Ishikawa (cell line): ENCODE measurements around the gene PRUNE2.

Experiments used
- CREB1 ChIP-seq: IDR thresholded peaks from 2 replicates; pipeline ENCODE4 v1.6.1; 2012; ENCODE audit warnings: low read depth
- RAD21 ChIP-seq: IDR thresholded peaks from 2 replicates; pipeline ENCODE4 v1.6.1; 2012; ENCODE audit warnings: low read depth
- YY1 ChIP-seq: IDR thresholded peaks from 2 replicates; pipeline ENCODE4 v1.6.1; 2012; ENCODE audit warnings: low read depth
- ZBTB7A ChIP-seq: IDR thresholded peaks from 2 replicates; pipeline ENCODE4 v1.6.1; 2012; ENCODE audit warnings: low read depth
- TF ChIP-seq, protein P1 (sequence below): IDR thresholded peaks from 2 replicates; pipeline ENCODE4 v1.6.1; 2012; ENCODE audit warnings: low read depth, mild to moderate bottlenecking
- TF ChIP-seq, protein P2 (sequence below): IDR thresholded peaks from 2 replicates; pipeline ENCODE4 v1.6.1; 2012

DNA sequence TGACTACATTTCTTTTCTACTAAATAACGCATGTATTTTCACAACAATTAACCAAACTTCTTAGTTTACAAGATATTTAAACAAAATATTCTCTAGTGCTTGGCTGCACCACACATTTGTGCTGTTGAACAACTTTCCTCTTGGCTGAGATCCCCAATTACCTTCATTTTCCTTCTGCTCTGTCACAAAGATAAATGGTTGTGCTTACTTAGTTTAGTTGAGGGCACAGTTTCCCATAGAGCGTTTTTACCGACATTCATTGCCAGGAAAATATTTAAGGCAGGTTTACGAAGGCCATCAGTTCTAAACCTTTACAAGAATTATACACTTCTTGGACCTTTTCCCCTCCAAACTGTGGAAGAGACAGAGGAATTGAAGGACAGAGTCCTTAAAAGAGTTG is 60.7 kb downstream of the PRUNE2 start:
- no peak for TF ChIP-seq YY1
- TF ChIP-seq ZBTB7A, result no peak
- no peak for TF ChIP-seq RAD21
- TF ChIP-seq, protein P1, sequence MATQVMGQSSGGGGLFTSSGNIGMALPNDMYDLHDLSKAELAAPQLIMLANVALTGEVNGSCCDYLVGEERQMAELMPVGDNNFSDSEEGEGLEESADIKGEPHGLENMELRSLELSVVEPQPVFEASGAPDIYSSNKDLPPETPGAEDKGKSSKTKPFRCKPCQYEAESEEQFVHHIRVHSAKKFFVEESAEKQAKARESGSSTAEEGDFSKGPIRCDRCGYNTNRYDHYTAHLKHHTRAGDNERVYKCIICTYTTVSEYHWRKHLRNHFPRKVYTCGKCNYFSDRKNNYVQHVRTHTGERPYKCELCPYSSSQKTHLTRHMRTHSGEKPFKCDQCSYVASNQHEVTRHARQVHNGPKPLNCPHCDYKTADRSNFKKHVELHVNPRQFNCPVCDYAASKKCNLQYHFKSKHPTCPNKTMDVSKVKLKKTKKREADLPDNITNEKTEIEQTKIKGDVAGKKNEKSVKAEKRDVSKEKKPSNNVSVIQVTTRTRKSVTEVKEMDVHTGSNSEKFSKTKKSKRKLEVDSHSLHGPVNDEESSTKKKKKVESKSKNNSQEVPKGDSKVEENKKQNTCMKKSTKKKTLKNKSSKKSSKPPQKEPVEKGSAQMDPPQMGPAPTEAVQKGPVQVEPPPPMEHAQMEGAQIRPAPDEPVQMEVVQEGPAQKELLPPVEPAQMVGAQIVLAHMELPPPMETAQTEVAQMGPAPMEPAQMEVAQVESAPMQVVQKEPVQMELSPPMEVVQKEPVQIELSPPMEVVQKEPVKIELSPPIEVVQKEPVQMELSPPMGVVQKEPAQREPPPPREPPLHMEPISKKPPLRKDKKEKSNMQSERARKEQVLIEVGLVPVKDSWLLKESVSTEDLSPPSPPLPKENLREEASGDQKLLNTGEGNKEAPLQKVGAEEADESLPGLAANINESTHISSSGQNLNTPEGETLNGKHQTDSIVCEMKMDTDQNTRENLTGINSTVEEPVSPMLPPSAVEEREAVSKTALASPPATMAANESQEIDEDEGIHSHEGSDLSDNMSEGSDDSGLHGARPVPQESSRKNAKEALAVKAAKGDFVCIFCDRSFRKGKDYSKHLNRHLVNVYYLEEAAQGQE, result no peak
- TF ChIP-seq, protein P2, sequence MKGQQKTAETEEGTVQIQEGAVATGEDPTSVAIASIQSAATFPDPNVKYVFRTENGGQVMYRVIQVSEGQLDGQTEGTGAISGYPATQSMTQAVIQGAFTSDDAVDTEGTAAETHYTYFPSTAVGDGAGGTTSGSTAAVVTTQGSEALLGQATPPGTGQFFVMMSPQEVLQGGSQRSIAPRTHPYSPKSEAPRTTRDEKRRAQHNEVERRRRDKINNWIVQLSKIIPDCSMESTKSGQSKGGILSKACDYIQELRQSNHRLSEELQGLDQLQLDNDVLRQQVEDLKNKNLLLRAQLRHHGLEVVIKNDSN, result no peak
- TF ChIP-seq CREB1, result no peak
